GM19463 (cell line): ENCODE results near the gene NR2F2.

Experiments
- ATAC-seq: cut with Tn5 transposase; IDR thresholded peaks from one replicate; pipeline ENCODE4 v1.9.1; 2021; ENCODE audit warnings: mild to moderate bottlenecking, moderate library complexity; ENCODE audit not compliant: unreplicated experiment

The NR2F2 gene

GRCh38 chr15:96341513-96342405, 11.3 kb downstream of the NR2F2 start:
- no peak for ATAC-seq

- no peak for ATAC-seq
Observed at GRCh38 chr15:96342406-96343112, 12.1 kb downstream of the NR2F2 start.

- ATAC-seq: no peak
Observed at GRCh38 chr15:96343113-96344059, 12.9 kb downstream of the NR2F2 start.

GRCh38 chr15:96344060-96344705, 13.7 kb downstream of the NR2F2 start:
- ATAC-seq: no peak

- ATAC-seq: no peak
Observed at GRCh38 chr15:96344706-96345559, 14.4 kb downstream of the NR2F2 start.

- peak; percentile 49 for ATAC-seq
Observed at GRCh38 chr15:96345560-96346399, 15.3 kb downstream of the NR2F2 start.

- ATAC-seq: no peak
Observed at GRCh38 chr15:96346409-96346970, 16.0 kb downstream of the NR2F2 start.

GRCh38 chr15:96347181-96348111, 16.9 kb downstream of the NR2F2 start:
- ATAC-seq: no peak

GRCh38 chr15:96348112-96349027, 17.9 kb downstream of the NR2F2 start:
- no peak for ATAC-seq

GRCh38 chr15:96349034-96349856, 18.7 kb downstream of the NR2F2 start:
- no peak for ATAC-seq

- no peak for ATAC-seq
Observed at GRCh38 chr15:96349857-96350720, 19.6 kb downstream of the NR2F2 start.

GRCh38 chr15:96350934-96351724, 20.6 kb downstream of the NR2F2 start:
- ATAC-seq: no peak

- ATAC-seq: peak; percentile 20
Observed at GRCh38 chr15:96351761-96352603, 21.5 kb downstream of the NR2F2 start.
